Chondrocyte (in vitro differentiated cells): ENCODE measurements around the gene SV2C. TPM values are rescaled to one million over a fixed set of nuclear protein-coding genes. Genes with fewer than 3 reads are reported as not detected.

ENCODE experiments used
- DNase-seq: peaks from one replicate; pipeline ENCODE4 v3.0.0; 2021; ENCODE audit warnings: mixed read lengths, low spot score
- H3K27ac Mint-ChIP-seq: one replicate; pipeline ENCODE4 v1.8.0; 2021; ENCODE audit warnings: mild to moderate bottlenecking, moderate library complexity, mixed read lengths; ENCODE audit not compliant: unreplicated experiment
- H3K27me3 Mint-ChIP-seq: 2 replicates; pipeline ENCODE4 v1.8.0; 2021; ENCODE audit warnings: low read depth, mixed read lengths
- H3K36me3 Mint-ChIP-seq: 2 replicates; pipeline ENCODE4 v1.8.0; 2021; ENCODE audit warnings: low read depth, mixed read lengths
- H3K4me1 Mint-ChIP-seq: 2 replicates; pipeline ENCODE4 v1.8.0; 2021; ENCODE audit warnings: low read depth, mild to moderate bottlenecking, mixed read lengths
- H3K4me3 Mint-ChIP-seq: one replicate; pipeline ENCODE4 v1.8.0; 2021; ENCODE audit warnings: mild to moderate bottlenecking, moderate library complexity, mixed read lengths; ENCODE audit not compliant: unreplicated experiment
- H3K9me3 Mint-ChIP-seq: 2 replicates; pipeline ENCODE4 v1.8.0; 2021; ENCODE audit warnings: low read depth, mixed read lengths
- CTCF ChIP-seq: fragments of 200-600 bp; sonication (generic); IDR thresholded peaks from 2 replicates; pipeline ENCODE4 v1.5.0; 2021; ENCODE audit warnings: antibody characterized with exemption, mild to moderate bottlenecking, moderate library complexity
- total RNA-seq: library from RNA; stranded (reverse); gene quantifications from 3 replicates; pipeline ENCODE4 v1.2.1, GENCODE V29; 2021

Gene SV2C
- total RNA-seq, 1 donor from 2014 or later: 0.02 TPM

GRCh38 chr5:76125888-76126287, 42.7 kb downstream of the SV2C start:
- no peaks in the 10 kb centered on the region for H3K4me1 Mint-ChIP-seq
- peaks cover 18% of the 10 kb centered on the region for H3K27me3 Mint-ChIP-seq
- no peak overlapping the region for H3K27ac Mint-ChIP-seq
- peaks cover 3% of the 10 kb centered on the region for H3K9me3 Mint-ChIP-seq
- H3K36me3 Mint-ChIP-seq: no peaks in the 10 kb centered on the region
- no peak for TF ChIP-seq CTCF
- H3K4me3 Mint-ChIP-seq: no peak overlapping the region
- DNase-seq: no peak

- H3K9me3 Mint-ChIP-seq: no peaks in the 10 kb centered on the region
- no peak for DNase-seq
- H3K4me1 Mint-ChIP-seq: no peaks in the 10 kb centered on the region
- TF ChIP-seq CTCF: no peak
- no peaks in the 10 kb centered on the region for H3K36me3 Mint-ChIP-seq
- no peak overlapping the region for H3K27ac Mint-ChIP-seq
- H3K27me3 Mint-ChIP-seq: peaks cover 27% of the 10 kb centered on the region
- no peak overlapping the region for H3K4me3 Mint-ChIP-seq
Observed at GRCh38 chr5:76134003-76134402, 50.8 kb downstream of the SV2C start.

GRCh38 chr5:76134646-76135045, 51.5 kb downstream of the SV2C start:
- no peaks in the 10 kb centered on the region for H3K9me3 Mint-ChIP-seq
- no peaks in the 10 kb centered on the region for H3K36me3 Mint-ChIP-seq
- no peak overlapping the region for H3K4me3 Mint-ChIP-seq
- H3K4me1 Mint-ChIP-seq: no peaks in the 10 kb centered on the region
- DNase-seq: no peak
- no peak for TF ChIP-seq CTCF
- H3K27me3 Mint-ChIP-seq: peaks cover 27% of the 10 kb centered on the region
- no peak overlapping the region for H3K27ac Mint-ChIP-seq

GRCh38 chr5:76137887-76138542, 54.8 kb downstream of the SV2C start:
- no peaks in the 10 kb centered on the region for H3K36me3 Mint-ChIP-seq
- peaks cover 17% of the 10 kb centered on the region for H3K27me3 Mint-ChIP-seq
- H3K27ac Mint-ChIP-seq: no peak overlapping the region
- H3K9me3 Mint-ChIP-seq: no peaks in the 10 kb centered on the region
- no peak for TF ChIP-seq CTCF
- no peaks in the 10 kb centered on the region for H3K4me1 Mint-ChIP-seq
- DNase-seq: no peak
- no peak overlapping the region for H3K4me3 Mint-ChIP-seq

GRCh38 chr5:76143884-76144283, 60.7 kb downstream of the SV2C start:
- no peaks in the 10 kb centered on the region for H3K4me1 Mint-ChIP-seq
- TF ChIP-seq CTCF: no peak
- peaks cover 7% of the 10 kb centered on the region for H3K27me3 Mint-ChIP-seq
- H3K27ac Mint-ChIP-seq: no peak overlapping the region
- no peak overlapping the region for H3K4me3 Mint-ChIP-seq
- DNase-seq: no peak
- no peaks in the 10 kb centered on the region for H3K36me3 Mint-ChIP-seq
- no peaks in the 10 kb centered on the region for H3K9me3 Mint-ChIP-seq
